ENCODE measurements around the gene SNCB.
A peak's percentile ranks its signal among the peaks of the same experiment; 100 is the strongest.
"Not testable (repeated sequence)": the region's sequence is repeated elsewhere in the genome, so short reads cannot be mapped to it uniquely, and the experiment has no call there.

Gene SNCB

DNA sequence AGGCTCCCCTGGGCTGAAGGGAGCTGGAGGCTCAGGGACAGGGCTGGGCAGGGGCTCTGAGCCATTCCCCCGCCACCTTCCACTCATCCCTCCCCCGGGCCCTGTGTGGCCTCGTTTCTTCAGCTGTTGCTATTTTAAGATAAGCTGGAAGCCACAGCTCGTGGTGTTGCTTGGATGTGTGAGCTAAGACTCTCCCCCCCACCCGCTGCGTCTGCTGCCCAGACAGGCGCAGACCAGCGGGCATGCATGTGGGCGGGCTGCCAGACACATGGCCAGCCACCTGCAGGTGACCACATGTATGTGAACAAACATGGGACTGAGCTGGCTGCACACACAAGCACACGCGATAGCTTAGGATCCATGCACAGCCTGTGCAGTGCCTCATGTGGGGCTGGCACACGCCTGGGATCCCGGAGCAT is 8.7 kb downstream of the SNCB start:
- DNase-seq: no peak

DNA sequence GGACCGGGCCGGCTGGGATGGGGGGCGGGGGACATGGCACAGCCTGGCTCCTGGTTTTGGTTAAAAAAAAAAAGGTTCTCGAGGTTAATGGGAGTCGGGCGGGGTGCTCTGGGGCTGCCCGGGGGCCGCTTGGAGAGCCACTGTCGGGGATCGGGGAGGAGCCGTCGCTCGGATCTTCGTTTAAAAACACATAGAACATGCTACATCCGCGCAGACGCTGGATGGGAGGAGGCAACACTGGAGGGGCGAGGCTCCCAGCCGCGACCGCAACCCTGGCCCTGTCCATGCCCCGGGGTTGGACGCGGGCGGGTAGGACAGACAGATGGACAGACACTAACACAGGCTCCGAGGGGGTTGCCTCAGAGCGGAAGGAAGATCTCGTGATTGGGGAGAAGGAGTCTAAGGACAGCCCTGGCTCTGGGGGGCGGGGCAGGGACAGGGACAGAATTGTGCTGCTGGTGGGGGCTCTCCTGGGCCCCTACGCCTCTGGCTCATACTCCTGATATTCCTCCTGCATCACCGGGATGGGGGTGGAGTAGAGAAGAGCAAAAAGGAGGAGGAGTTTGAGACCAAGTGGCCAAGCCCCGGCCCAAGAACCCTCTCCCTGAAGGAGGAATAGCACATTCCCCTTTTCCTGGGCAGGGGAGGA is 9.9 kb downstream of the SNCB start:
- DNase-seq: no peak

DNA sequence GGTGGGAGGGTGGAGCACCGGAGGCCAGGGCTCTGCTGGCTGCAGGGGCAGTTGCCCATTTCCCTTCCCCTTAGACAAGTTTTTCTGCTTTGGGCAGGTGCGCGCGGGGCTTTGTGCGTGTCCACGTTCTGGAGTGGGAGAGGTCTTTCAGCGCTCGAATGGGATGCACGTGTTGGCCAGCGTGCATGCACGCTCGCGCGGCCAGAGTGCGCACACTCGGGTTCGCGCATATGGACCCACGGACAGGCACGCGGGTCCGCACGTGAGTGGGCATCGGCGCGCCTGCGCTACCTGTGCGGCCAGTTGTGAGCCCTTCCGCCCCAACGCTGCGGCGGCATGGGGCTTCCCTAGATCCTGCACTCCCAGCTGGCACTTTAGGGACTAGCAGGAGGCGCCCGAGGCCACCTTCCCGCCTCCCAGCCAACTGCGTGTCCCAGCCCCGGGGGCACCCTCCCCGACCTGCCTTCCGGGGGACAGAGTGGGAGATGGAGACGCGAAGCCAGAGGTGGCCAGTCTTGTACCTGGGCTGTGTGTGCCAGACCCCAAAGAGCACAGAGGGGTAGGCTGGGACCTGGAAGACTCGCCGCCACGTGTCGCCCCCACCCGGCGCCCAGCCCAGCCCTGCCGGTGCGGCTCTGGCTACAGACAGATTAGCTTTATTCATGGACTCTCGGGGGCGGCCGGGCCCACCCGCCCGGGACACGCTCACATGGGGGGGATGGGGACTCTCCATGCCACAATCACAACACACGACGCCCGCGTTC is 10.6 kb downstream of the SNCB start:
- no peak for DNase-seq

DNA sequence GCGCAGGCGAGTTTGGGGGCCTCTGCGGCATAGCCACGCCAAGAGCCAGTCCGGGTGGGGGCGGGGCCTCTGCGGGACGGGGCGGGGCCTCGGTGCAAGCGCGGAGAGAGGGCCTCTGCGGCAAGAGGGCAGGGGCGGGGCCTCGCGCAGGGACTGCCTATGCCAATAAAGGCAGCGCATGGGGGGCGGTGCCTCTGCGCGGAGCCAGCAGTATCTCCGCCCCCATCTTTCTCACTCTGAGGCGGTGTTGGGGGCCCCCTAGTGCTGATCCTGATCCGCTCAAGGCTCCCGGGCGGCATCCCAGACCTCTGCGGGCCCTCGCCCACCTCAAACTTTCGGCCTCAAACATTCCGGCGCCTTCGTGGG is 11.1 kb downstream of the SNCB start:
- DNase-seq: peak; percentile 85

DNA sequence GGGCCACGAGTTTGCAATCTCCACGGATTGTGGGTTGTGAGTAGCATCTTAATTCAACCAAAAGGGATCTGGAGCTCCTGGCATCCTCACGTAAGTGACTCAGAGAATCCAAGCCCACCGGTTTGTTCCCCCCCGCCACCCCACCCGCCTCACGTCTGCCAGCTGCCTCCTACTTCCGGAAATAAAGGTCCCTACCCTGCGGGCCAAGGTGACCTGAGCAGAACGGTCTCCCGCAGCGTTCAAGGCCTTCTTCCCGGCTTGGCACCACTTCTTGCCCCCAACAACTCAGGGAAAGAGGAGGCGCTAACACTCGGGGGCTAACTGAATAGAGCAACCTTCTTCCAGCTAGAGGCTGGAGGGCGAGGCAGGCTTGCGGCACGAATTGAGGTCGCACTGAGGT is 11.6 kb downstream of the SNCB start:
- DNase-seq: no peak

DNA sequence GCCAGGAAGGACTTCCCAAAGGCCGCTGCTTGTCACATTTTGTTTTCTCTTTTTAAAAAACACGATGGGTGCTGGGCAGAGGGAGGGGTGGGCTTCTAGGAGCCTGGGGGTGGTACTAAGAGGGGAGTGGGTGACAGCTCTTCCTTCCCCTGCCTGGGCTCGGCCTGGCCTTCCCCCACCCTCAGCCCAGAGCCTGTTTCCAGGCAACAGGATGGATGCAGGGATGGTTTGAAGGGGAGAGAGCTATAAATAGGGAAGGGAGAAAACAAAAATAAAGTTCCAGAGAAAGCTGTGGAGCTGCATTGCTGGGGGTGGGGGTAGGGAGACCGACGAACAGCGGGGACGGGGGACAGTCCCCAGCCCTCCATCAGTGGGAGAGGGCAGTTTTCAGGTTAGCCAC is 13.8 kb downstream of the SNCB start:
- DNase-seq: no peak

DNA sequence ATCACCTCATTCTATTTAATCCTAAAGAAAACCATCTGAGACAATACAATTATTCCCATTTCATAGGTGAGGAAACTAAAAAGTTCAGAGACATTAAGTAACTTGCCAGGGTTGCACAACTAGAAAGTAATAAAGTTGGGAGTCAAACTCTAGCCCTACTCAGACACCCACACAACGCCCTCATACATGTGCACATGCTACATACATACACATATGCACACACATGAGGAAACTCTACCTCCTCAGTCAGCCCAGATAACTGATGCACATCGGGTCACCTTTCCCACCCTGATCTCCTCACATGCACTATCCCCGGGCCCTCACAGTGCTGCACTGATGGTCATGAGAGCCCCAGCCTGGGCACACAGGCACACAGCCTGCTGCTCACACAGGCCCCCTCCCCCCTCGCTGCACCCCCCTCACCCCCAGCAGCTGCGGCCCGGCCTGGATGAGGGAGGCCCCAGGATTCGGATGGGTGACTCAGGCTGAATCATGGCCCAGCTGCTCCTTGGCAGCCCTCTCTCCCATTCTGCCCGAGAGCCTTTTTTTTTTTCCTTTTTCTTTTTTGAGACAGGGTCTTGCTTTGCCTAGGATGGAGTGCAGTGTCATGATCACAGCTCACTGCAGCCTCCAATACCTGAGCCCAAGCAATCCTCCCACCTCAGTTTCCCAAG is 15.4 kb downstream of the SNCB start:
- peak; percentile 65 for DNase-seq

DNA sequence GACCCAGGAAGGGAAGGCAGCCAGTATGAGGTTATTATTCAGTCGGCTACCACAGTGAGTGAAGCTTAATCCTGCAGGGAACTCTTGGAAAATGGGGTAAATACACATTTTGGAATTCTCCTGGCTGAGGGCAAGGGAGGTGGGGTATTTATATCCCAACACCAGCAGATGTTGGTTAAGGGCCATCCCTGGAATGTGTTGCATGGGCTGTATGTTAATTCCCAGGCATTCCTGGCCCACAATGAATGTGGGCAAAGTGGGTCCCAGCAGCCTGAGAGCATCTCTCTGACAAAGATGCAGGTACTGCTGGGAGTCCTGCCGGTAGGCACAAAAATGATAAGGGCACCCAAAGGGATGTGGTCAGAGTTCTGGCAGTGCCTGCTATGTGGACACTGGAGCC is 17.5 kb downstream of the SNCB start:
- DNase-seq: no peak

DNA sequence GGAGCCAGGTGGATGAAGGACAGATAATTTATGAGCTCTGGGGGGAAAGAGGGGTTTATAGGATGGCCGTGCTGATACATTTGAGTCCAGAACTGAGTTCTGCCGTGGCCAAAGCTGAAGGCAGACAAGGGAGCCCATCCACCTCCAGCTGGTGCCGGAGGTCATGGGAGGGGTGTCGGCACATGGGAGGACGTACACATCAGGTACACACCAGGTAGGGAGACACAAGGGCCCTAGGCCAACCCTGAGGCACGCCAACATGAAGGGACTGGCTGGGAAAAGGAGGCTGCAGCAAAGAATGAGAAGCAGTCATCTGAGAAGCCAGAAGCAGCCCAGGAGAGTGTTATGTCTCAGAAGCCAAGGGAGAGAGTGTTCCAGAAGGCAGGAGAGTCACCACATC is 18.3 kb downstream of the SNCB start:
- no peak for DNase-seq

DNA sequence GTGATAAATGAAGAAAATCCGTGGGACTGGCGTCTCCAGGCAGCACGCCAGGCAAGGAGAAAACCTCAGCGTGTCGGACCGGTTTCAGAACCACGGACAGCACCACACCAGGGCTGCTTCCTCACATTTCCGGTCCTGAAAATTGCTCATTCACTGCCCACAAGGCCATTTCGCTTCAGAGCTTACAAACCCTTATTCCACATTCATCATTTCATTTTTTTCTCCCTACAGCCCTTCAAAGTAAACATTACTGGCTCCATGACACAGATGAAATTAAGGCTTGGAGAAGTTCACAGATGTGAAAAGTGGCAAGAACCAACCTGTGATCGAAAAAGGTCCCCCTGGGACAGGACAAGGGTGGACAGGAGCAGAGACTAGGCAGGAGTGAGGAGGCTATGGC is 18.9 kb downstream of the SNCB start:
- DNase-seq: peak; percentile 79

DNA sequence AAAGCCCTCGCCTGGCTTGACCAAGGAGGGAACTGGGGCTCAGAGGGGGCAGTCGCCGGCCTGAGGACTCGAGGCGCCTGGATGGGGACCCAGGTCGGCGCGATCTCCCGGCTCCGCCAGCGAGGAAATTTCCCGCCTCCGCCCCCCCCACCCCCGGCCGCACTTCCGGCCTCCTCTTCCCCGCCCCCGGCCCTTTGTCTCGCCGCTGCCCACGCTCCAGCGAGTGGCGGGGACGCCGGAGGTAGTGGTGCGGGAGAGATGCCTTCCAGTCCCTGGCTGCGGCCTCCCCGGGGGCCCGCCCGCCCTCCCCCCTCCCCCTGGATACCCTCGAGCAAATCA is 19.9 kb downstream of the SNCB start:
- no peak for DNase-seq

DNA sequence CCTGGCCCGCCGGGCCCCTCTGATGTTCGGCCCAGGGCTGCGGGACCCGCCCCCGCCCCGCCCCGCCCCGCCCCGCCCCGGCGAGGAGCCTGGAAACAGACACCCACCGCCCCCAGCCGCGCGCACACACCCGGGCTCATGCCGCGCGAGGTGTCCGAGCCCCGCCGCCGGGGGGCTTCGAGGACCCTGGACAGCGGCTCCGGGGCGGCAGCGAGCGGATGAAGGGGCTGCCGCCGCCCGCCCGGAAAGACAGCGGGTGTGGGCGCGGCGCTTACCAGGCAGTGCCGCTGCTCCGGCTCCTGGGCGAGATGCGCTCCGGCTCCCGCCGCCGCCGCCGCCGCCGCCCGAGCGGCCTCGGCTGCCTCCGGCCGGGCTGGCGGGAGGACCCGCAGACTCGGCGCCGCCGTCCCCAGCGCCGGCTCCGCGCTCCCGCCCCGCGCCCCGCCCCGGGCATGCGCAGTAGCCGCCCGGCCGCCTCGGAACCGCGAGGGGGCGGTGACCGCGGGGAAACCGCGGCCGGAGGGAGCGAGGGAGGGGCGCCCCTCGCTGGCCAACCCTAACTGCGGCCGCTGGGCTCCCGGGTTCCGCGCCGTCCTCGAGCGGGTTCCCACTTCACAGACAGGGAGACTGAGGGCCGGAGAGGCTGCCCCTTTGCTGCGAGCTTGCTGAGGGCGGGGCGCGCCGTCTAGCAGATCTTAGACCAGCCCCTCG is 20.5 kb downstream of the SNCB start, which contains the start of gene GPRIN1:
GPRIN1 (minus strand) TSS at position 433 of the 711 bp plus-strand sequence. CDS start 10,322 bp downstream, outside the sequence.
- peak; percentile 64 for DNase-seq

DNA sequence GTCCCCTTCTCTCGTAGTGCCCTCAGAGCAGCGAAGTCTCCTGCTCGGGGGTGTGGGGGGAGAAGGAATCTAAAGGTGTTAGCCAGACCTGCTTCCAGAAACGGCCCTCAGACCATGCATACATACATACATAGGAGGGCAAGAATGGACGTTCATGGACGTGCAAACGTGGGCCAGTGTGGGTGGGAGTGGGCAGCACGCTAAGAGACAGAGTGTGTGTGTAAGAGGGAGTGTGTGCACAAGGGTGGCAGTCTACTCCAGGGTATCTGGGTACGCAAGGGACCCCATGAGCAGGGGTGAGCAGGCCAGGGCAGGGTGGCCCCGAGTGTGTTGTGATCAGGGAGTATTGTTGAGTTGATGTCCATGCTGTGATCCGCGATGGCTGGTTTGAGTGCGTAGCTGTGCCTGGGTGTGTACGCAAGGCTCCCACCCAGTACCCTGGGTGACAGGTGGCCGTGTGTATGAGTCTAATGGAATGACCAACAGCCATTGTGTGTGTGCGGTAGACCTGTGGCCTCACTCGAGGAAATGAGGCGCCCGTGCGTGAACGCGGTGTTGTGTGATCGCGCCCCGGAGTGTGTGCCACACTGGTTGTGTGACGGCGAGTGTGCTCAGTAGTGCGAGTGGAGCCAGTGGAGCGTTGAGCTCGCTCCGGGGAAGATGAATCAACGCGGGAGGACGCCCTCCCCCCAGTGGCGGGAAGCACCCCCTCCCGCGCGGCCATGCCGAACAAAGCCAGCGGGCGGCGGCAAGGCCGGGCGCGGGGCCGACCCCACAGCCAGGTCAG is 21.2 kb downstream of the SNCB start:
- no peak for DNase-seq

DNA sequence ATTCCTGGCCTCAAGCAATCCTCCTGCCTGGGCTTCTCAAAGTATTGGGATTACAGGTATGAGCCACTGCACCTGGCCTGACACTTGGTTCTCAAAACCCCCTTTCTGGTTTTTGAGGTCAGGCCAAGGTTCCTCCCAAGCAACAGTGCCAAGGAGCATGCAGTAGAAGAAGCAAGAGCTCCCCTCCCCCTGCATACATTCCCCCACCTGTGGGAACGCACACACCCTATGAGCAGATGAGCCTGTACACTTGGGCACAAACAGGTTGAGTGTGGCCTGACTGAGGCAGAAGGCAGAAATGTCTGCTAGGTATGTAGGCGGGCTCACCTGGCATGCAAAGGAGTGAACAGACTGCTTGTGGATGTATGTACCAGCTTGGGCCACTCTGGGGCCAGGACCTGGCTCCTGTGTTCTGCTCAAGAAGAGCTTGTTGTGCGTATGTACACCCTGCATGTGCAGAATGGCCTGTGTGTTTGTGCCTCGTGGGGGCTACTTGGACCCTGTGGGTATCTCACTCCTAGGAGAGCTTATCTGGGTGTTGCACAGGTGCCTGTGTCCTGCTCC is 22.1 kb downstream of the SNCB start:
- DNase-seq: no peak

DNA sequence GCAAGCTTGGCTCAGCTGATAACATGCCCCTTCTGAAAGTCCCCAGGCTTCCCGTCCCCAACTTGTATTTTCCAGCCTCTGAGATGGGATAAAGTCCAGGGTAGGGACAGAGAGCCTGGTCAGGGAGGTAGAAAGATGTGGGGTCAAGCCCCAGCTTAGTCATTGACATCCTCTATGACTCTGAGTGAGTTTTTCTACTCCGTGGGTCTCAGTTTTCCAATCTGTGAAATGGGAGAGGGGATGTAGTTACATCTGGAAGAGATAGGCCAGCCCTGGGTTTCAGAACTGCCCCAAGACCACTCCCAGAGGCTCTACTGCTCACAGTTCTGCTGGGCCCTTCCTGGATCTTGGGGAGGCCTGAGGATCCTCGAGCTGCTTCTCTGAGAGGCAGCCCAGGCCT is 23.5 kb downstream of the SNCB start:
- DNase-seq: no peak

DNA sequence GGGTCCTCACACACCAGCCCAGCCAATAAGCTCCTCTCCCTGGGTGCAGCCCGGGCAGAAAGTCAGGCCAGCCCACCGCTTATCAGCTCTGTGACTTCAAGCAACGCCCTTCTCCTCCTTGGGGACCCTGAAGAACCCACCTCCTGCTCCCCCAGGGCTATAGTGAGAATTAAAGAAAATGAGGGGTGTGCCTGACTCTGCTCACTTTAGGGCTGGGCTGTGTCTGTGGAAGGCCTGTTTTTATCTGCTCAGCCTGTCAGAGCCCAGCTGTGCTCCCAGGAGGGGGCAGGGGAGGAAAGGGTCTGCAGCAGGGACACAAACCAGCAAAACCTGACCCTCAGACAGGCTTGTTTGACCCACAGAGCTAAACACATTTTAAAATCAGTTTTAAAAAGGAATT is 24.3 kb downstream of the SNCB start:
- DNase-seq: no peak

DNA sequence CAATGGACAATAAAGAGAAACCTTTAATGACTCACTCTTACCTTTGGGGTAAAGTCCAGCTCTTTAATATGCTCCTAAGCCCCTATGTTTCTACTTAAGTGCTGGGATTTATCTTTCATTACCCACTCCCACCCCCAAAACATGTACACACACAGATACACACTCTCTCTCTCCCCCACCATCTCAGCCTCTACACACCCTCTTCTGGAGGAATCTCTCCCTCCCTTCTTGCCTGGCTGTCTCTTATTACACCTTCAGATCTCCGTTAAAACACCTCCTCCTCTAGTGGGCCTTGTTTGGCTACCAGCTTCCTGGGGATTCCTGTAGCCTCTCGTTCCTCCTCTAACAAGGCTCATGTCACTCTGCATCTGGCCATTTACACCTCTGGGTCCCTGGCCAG is 27.2 kb downstream of the SNCB start:
- DNase-seq: no peak

DNA sequence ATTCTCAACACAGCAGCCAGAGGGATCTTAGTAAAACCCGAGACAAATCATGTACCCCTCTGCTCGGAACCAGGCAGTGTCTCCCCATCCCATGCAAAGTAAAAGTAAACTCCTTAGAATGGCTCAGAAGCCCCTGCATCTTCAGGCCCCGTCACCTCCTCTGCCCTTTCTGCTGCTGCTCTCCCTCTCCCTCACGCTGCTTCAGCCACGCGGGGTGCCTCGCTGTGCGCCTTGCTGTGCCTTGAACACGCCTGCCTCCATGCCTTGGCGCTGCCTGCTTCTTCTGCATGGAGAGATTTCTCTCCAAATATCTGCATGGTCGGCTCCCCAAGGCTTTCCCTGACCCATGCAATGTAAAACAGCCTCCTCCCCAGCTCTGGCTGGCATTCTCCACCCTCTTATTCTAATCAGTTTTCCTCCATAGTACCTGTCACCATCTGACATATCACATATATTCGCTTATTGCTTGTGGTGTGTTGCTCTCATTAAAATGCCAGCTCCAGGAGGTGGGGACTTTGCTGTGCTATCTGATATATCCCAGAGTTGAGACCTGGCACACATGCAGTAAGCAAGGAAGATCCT is 28.3 kb downstream of the SNCB start:
- DNase-seq: no peak

DNA sequence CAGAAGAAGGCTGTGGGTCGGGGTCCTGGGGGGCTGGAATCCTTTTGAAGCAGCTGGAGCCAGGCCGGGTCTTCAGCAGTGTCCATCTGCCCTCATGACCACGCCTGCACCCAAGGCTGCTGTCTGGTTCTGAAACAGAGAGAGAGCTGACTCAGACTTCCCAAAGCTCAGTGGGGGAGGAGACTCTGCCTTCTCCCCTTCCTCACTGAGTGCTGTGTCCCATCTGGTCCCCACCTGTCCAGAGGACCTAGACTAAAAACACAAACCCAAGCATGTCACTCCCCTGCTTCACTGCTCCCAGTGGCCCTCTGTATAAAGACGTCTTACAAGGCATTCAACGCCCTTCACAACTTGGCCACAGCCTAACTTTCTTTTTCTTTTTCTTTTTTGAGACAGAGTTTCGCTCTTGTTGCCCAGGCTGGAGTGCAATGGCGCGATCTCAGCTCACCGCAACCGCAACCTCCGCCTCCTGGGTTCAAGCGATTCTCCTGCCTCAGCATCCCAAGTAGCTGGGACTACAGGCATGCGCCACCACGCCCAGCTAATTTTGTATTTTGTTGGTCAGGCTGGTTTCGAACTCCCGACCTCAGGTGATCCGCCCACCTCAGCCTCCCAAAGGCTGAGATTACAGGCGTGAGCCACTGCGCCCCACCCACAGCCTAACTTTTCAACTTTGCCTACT is 30.4 kb downstream of the SNCB start:
- DNase-seq: not testable (repeated sequence)

DNA sequence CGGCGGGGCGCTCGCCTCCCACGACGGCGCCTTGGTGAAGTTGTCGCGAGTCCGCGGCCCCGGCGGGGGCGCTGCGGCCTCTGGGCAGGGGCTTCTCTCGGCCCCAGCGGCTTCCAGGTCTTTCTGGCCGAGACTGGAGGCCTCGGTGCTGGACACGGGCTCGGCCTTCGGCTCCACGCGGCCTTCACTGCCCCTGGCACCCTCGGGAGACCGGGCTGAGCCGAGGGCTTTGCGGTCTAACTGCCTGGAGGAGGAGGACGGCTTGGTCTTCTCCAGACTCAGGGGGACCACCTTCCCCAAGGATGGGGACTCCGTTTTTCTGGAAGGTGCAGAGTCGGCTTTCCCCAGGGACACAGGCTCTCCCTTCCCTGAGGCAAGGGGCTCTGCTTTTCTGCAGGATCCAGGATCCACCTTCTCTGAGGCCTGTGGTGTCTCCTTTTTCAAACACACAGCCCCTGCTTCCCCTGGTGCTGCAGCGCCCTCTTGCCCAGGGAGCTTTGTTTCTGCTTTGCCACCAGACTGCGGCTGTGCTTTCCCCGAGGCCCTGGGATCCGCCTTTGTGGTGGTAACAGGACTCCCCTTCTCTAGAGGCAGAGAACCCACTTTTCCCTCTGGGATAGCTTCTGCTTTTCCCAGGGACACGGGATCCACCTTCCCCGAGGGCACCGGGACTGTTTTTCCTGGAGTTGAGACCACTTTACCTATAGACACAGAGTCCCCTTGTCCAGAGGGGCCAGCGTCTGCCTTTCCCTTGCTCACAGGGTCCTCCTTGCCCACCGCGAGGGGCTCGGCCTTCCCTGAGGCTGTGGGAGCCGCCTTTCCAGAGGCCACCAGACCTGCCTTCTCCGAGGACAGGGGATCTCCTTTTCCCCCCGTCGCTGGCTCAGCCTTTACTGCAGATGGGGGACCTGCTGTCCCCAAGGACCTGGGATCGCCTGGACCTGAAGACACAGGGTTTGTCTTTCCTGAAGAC is 32.6 kb downstream of the SNCB start:
- DNase-seq: no peak
